GM12864 (cell line): ENCODE data around the gene MTARC2.

Source experiments
- DNase-seq: peaks from one replicate; pipeline ENCODE4 v3.0.0-alpha.2; 2011; ENCODE audit warnings: low read depth
- H3K4me3 ChIP-seq: 2 replicates; pipeline ENCODE4 v1.5.1; 2011; ENCODE audit warnings: mild to moderate bottlenecking, low read depth, low read length, control low read depth
- TF ChIP-seq, protein P1 (sequence below): IDR thresholded peaks from 2 replicates; pipeline ENCODE4 v1.5.1; 2011; ENCODE audit warnings: low read depth, mild to moderate bottlenecking, moderate library complexity, low read length, control low read depth, inconsistent platforms; ENCODE audit errors: missing control alignments

The MTARC2 gene

DNA sequence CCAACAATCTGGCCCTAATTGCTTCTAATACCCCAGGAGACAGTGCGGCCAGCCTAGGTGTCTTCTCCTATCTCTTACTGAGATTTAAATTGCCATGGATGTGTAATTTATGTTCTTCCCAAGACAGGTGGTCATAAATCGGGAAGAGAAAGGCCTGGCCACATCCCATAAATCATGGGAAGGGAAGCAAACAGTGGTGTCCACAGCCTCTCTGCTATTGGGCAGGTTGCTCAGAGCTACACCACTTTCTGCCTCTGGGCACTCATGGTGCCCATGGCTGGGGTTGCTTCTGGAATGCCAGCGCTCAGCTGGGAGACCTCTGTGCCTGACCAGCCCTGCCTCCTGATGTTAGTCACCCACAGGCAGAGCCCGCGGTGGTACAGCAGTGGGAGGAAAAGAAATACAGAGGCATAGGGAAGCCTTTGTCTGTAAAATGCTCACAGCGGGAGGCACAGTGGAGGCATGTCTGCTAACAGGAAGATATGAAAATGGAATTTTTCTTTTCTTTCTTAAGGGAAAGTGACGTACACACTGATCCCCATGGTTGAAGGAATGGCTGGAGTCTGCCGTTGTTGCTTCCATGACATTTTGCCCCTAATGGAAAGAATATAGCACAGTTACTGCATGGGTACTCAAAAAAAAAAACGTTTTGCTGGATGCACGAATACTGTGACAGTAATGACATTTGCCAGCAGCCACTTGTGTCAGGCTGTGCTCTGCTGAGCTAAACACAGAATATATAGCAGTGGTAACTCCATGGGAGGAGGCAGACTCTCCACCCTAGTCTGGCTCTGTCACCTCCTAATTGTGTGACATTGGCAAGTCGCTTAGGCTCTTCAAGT lies 60.4 kb downstream of the MTARC2 start:
- TF ChIP-seq, protein P1, sequence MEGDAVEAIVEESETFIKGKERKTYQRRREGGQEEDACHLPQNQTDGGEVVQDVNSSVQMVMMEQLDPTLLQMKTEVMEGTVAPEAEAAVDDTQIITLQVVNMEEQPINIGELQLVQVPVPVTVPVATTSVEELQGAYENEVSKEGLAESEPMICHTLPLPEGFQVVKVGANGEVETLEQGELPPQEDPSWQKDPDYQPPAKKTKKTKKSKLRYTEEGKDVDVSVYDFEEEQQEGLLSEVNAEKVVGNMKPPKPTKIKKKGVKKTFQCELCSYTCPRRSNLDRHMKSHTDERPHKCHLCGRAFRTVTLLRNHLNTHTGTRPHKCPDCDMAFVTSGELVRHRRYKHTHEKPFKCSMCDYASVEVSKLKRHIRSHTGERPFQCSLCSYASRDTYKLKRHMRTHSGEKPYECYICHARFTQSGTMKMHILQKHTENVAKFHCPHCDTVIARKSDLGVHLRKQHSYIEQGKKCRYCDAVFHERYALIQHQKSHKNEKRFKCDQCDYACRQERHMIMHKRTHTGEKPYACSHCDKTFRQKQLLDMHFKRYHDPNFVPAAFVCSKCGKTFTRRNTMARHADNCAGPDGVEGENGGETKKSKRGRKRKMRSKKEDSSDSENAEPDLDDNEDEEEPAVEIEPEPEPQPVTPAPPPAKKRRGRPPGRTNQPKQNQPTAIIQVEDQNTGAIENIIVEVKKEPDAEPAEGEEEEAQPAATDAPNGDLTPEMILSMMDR = no peak
- H3K4me3 ChIP-seq = no peak overlapping the region
- no peak for DNase-seq

DNA sequence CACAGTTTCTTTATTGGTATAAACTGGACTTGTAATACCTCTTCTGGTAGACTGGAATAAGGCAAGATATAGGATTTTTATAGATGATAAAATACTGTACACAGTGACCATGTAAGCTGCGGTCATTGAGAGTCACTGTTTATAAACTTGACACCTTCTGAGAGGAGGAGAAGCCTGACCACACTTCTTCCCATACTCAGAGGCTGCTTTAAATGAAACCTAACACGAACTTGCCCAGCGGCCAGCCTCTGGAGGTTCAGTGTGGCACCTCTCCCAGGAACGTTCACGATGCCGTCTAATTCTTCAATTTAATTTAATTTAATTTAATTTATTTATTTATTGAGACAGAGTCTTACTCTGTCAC lies 61.0 kb downstream of the MTARC2 start:
- TF ChIP-seq, protein P1 = no peak
- H3K4me3 ChIP-seq = no peak overlapping the region
- DNase-seq = no peak

DNA sequence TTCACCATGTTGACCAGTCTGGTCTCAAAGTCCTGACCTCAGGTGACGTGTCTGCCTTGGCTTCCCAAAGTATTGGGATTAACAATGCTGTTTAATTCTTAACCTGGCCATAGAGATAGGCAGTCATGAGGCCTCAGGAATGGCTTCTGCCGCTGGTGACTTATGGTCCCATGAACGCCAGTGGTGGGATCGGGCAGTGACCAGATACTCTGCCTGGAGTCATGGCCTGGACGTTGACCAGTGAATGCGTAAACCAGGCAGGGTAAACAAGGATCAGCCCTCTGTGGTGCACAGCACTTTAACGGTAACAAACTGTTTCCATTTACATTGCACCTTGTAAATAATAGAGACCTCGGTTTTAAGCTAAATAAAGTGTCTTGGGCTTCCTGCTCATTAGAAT lies 61.6 kb downstream of the MTARC2 start:
- no peak overlapping the region for H3K4me3 ChIP-seq
- TF ChIP-seq, protein P1 = no peak

GRCh38 chr1:220810179-220810653 lies 62.1 kb downstream of the MTARC2 start:
- H3K4me3 ChIP-seq = no peak overlapping the region; the same call in 1 of the 2 replicates
- TF ChIP-seq, protein P1 = peak; percentile 94

More for the DNA sequence above, 61.6 kb downstream of the MTARC2 start:
- no peak for DNase-seq

GRCh38 chr1:220810963-220811362 lies 62.8 kb downstream of the MTARC2 start:
- no peak for DNase-seq
- TF ChIP-seq, protein P1 = no peak
- H3K4me3 ChIP-seq = no peak overlapping the region

More at GRCh38 chr1:220810179-220810653, 62.1 kb downstream of the MTARC2 start:
- DNase-seq = peak; percentile 40

- no peak for DNase-seq
- H3K4me3 ChIP-seq = no peak overlapping the region
- TF ChIP-seq, protein P1 = no peak
Measured at GRCh38 chr1:220811695-220812094, 63.6 kb downstream of the MTARC2 start.
